Medulla oblongata (tissue), 1 donor: ENCODE measurements around the gene UGT2B7.

ENCODE experiments used
- DNase-seq: peaks from one replicate; pipeline ENCODE4 v3.0.0-alpha.2; 2015; ENCODE audit errors: extremely low spot score

UGT2B7 gene

GRCh38 chr4:69156913-69157312 is 60.6 kb downstream of the UGT2B7 start:
- no peak for DNase-seq
